Upper lobe of left lung (tissue), 6 donors: ENCODE results near the gene DNAH12. TPM values are rescaled to one million over a fixed set of nuclear protein-coding genes. Genes with fewer than 3 reads are reported as not detected.

Experiments
- ATAC-seq, 2 donors: fragments of 200-7000 bp; cut with Tn5 transposase; one replicate each; pipeline ENCODE4 v1.9.1; 2022; ENCODE audit warnings: mild to moderate bottlenecking in 2 of 2, moderate library complexity in 2 of 2; ENCODE audit not compliant: low FRiP score in 2 of 2
- DNase-seq, 2 donors: peaks; one replicate each; pipeline ENCODE4 v3.0.0-alpha.2; 2019 to 2020
- H3K27ac ChIP-seq, 4 donors: fragments of 200-600 bp; sonication (generic); one replicate each; pipeline ENCODE4 v1.5.1; 2016 to 2019
- H3K27me3 ChIP-seq, 4 donors: fragments of 200-600 bp; sonication (generic); one replicate each; pipeline ENCODE4 v1.5.1; 2017 to 2019
- H3K36me3 ChIP-seq, 4 donors: fragments of 200-600 bp; sonication (generic); one replicate each; pipeline ENCODE4 v1.5.1; 2016 to 2019
- H3K4me1 ChIP-seq, 4 donors: fragments of 200-600 bp; sonication (generic); one replicate each; pipeline ENCODE4 v1.5.1; 2018 to 2019
- H3K4me3 ChIP-seq, 4 donors: fragments of 200-600 bp; sonication (generic); one replicate each; pipeline ENCODE4 v1.5.1; 2017 to 2019; ENCODE audit warnings: mild to moderate bottlenecking in 2 of 4, moderate library complexity in 1 of 4
- H3K9me3 ChIP-seq, 4 donors: fragments of 200-600 bp; sonication (generic); one replicate each; pipeline ENCODE4 v1.5.1; 2018 to 2019
- EP300 ChIP-seq, 4 donors: sonication (generic); formaldehyde crosslinking; IDR thresholded peaks; one replicate each; pipeline ENCODE4 v1.5.1; 2017; ENCODE audit warnings: antibody characterized with exemption in 4 of 4, control low read depth in 2 of 4
- POLR2A ChIP-seq, 4 donors: fragments of 450-650 bp; IDR thresholded peaks; one replicate each; pipeline ENCODE4 v1.5.1; 2016 to 2017; ENCODE audit warnings: antibody characterized with exemption in 4 of 4, mild to moderate bottlenecking in 2 of 4
- POLR2AphosphoS5 ChIP-seq, 2 donors: sonication (generic); formaldehyde crosslinking; IDR thresholded peaks; one replicate each; pipeline ENCODE4 v1.5.1; 2017; ENCODE audit warnings: antibody characterized with exemption in 2 of 2
- WGBS, 2 donors: methylation state at CpG; one replicate each; pipeline ENCODE4 v1.1.5; 2017 to 2018; 5-methylcytosine and 5-hydroxymethylcytosine counted together
- total RNA-seq, 6 donors: library from RNA; depleted of rRNA in 4 of 6; stranded (reverse); fragments of >200 nt in 4 of 6; gene quantifications; one replicate each; pipeline versions ENCODE4 v1.1.0 to v1.2.1, GENCODE V29; 2016 to 2021
- TF ChIP-seq, protein P1 (sequence below), 6 experiments: fragments of 450-650 bp in 4 of 6; fragments of 200-600 bp in 2 of 6; sonication (generic) in 2 of 6; IDR thresholded peaks; one replicate each; pipeline ENCODE4 v1.5.1; 2016 to 2019; ENCODE audit warnings: antibody characterized with exemption in 6 of 6
- donor health status: DM: no; HTN: no; CAD: no; lungs with moderate emphysema.
- donor health status: DM: no; HTN: yes; CAD: no; lungs with severe emphysema.

The DNAH12 gene
- total RNA-seq, 6 donors from 2014 or later: 0.94 to 53.3 (median 9.4) TPM

DNA sequence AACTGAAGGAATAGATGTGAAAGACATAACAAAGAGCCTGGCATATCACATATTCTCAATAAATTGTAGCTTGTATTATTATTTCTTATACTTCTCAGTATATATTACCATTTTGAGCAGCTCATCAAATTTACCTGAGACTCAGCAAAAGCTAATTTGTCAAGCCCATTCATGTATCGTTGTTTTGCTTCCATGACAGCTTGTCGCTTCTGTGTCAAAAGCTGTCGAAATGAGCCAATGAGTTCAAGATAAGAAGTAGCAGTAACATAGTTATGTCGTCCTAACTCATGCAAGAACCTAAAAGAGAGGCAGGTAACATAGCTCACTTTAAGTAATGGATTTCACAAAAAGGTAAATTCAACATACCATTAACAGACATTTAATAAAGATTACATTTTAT, 157.8 kb downstream of the DNAH12 start:
- WGBS, 2 donors: 84 to 92% methylated on average over 4 of the region's 4 CpGs
- TF ChIP-seq, protein P1, sequence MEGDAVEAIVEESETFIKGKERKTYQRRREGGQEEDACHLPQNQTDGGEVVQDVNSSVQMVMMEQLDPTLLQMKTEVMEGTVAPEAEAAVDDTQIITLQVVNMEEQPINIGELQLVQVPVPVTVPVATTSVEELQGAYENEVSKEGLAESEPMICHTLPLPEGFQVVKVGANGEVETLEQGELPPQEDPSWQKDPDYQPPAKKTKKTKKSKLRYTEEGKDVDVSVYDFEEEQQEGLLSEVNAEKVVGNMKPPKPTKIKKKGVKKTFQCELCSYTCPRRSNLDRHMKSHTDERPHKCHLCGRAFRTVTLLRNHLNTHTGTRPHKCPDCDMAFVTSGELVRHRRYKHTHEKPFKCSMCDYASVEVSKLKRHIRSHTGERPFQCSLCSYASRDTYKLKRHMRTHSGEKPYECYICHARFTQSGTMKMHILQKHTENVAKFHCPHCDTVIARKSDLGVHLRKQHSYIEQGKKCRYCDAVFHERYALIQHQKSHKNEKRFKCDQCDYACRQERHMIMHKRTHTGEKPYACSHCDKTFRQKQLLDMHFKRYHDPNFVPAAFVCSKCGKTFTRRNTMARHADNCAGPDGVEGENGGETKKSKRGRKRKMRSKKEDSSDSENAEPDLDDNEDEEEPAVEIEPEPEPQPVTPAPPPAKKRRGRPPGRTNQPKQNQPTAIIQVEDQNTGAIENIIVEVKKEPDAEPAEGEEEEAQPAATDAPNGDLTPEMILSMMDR (IDR thresholded peaks at IDR 0.05): no peak
- no peak for TF ChIP-seq POLR2AphosphoS5 (IDR thresholded peaks at IDR 0.05)
- ATAC-seq: no peak

DNA sequence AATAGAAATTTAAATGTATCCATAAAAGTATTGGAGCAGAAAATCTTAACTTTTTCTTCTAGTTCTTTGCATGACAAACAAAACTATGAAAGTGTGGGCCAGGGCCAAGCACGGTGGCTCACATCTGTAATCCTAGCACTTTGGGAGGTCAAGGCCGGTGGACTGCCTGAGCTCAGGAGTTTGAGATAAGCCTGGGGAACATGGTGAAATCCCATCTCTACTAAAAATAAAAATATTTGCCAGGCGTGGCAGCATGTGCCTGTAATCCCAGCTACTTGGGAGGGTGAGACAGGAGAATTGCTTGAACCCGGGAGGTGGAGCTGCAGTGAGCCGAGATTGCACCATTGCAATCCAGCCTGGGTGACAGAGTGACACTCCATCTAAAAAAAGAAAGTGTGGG, 158.6 kb downstream of the DNAH12 start:
- Histone ChIP-seq H3K4me1 (no peaks in the 10 kb centered on the region), H3K27me3 (no peaks in the 10 kb centered on the region), H3K27ac (no peak overlapping the region), H3K4me3 (no peak overlapping the region), H3K9me3 (no peaks in the 10 kb centered on the region), H3K36me3 (no peaks in the 10 kb centered on the region)
- ATAC-seq (no peak), DNase-seq (no peak)
- 89 to 93% methylated on average over 5 of the region's 5 CpGs for WGBS, 2 donors
- TF ChIP-seq, protein P1 (IDR thresholded peaks at IDR 0.05): no peak
- TF ChIP-seq POLR2A (IDR thresholded peaks at IDR 0.05) (no peak), POLR2AphosphoS5 (IDR thresholded peaks at IDR 0.05) (no peak), EP300 (IDR thresholded peaks at IDR 0.05) (no peak)

More for the DNA sequence above, 157.8 kb downstream of the DNAH12 start:
- H3K4me3 ChIP-seq: no peak overlapping the region
- DNase-seq: no peak
- no peak overlapping the region for H3K27ac ChIP-seq
- no peaks in the 10 kb centered on the region for H3K9me3 ChIP-seq
- no peaks in the 10 kb centered on the region for H3K27me3 ChIP-seq
- no peaks in the 10 kb centered on the region for H3K4me1 ChIP-seq
- no peaks in the 10 kb centered on the region for H3K36me3 ChIP-seq

DNA sequence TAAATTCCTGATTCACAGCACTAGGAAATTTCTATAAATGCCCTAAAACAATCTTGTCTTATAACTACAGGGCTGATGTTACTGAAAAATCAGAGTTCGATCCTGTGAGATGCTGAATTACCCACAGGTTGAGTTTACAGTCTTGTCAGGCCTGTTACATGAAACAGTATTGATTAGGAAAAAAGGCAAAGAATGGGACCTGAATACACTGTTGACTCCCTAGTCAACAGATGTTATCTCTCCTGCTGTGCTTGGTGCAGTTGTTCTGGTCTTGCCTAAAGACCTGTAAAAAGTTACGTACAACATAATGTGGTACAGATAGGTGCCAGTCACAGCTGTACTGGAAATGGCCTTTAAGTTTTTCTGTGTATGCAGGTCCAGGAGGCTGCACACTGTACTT, 160.3 kb downstream of the DNAH12 start:
- no peaks in the 10 kb centered on the region for H3K9me3 ChIP-seq
- ATAC-seq: no peak
- no peaks in the 10 kb centered on the region for H3K27me3 ChIP-seq
- H3K36me3 ChIP-seq: no peaks in the 10 kb centered on the region
- H3K4me1 ChIP-seq: no peaks in the 10 kb centered on the region
- H3K4me3 ChIP-seq: no peak overlapping the region
- H3K27ac ChIP-seq: no peak overlapping the region
- TF ChIP-seq EP300 (IDR thresholded peaks at IDR 0.05) (no peak), POLR2A (IDR thresholded peaks at IDR 0.05) (no peak), POLR2AphosphoS5 (IDR thresholded peaks at IDR 0.05) (no peak)
- TF ChIP-seq, protein P1 (IDR thresholded peaks at IDR 0.05): no peak
- no peak for DNase-seq
- 91 to 93% methylated on average over 2 of the region's 2 CpGs for WGBS, 2 donors

DNA sequence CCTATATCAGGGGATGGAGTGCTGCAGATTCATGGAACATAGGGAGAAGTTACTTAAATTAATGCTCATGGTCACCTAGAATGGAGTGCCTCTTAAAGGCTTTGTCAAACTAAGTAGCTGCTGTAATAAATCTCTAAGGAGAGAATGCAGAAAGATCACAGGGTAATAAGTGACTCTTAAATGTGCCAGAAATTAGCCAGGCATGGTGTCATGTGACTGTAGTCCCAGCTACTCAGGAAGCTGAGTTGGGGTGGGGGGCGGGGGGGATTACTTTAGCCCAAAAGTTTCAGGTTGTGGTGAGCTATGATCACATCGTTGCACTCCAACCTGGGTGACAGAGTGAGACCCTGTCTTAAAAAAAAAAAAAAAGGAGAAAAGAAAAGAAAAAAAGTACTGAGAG, 160.7 kb downstream of the DNAH12 start:
- DNase-seq: no peak
- ATAC-seq: no peak
- TF ChIP-seq EP300 (IDR thresholded peaks at IDR 0.05) (no peak), POLR2AphosphoS5 (IDR thresholded peaks at IDR 0.05) (no peak), POLR2A (IDR thresholded peaks at IDR 0.05) (no peak)
- TF ChIP-seq, protein P1 (IDR thresholded peaks at IDR 0.05): no peak

DNA sequence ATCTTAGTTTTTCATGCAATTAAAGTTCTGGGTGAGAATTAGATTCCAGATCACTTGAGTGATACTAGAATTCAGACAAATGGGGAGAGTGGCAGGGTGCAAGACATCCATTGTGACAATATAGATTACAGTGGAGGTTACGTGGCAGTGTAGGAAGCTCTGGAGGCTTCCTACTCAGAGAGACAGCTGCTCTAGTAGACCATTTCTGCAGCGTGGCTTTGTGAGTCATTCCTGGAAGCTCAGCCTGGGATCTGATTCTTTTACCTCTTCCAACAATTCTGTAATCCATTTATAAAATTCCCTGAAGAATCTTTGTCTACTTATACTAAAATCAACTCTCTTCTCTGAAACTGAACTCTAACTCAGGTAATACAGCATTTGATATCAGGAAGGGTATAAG, 161.2 kb downstream of the DNAH12 start:
- no peak for TF ChIP-seq POLR2AphosphoS5 (IDR thresholded peaks at IDR 0.05)
- no peak for TF ChIP-seq POLR2A (IDR thresholded peaks at IDR 0.05)
- no peak for TF ChIP-seq EP300 (IDR thresholded peaks at IDR 0.05)
- TF ChIP-seq, protein P1 (IDR thresholded peaks at IDR 0.05): no peak
- WGBS, 2 donors: 56 to 58% methylated on average over 2 of the region's 2 CpGs
- Histone ChIP-seq H3K27ac (no peak overlapping the region), H3K27me3 (no peaks in the 10 kb centered on the region), H3K4me3 (no peak overlapping the region), H3K4me1 (no peaks in the 10 kb centered on the region), H3K36me3 (no peaks in the 10 kb centered on the region), H3K9me3 (no peaks in the 10 kb centered on the region)
- no peak for ATAC-seq
- no peak for DNase-seq

More for the DNA sequence above, 160.7 kb downstream of the DNAH12 start:
- 59 to 60% methylated on average over 2 of the region's 2 CpGs for WGBS, 2 donors
- Histone ChIP-seq H3K4me1 (no peaks in the 10 kb centered on the region), H3K27ac (no peak overlapping the region), H3K36me3 (no peaks in the 10 kb centered on the region), H3K4me3 (no peak overlapping the region), H3K27me3 (no peaks in the 10 kb centered on the region), H3K9me3 (no peaks in the 10 kb centered on the region)
